Activated CD8-positive, alpha-beta T cell treated with anti-CD3 and anti-CD28 coated beads for 36 hours (primary cell): ENCODE measurements around the gene GPR25. TPM values are rescaled to one million over a fixed set of nuclear protein-coding genes. Genes with fewer than 3 reads are reported as not detected.

ENCODE experiments used
- ATAC-seq: fragments of 200-7000 bp; cut with Tn5 transposase; one replicate; pipeline ENCODE4 v1.10.0; 2021; ENCODE audit warnings: mild to moderate bottlenecking, moderate library complexity
- CTCF ChIA-PET: fragments of 350-600 bp; sonication (Branson Sonifier 250); formaldehyde crosslinking; loops from one replicate; lab custom pipeline; 2021; ENCODE audit warnings: antibody characterized with exemption; lab: Charles Lee
- POLR2A ChIA-PET: fragments of 350-600 bp; sonication (Branson Sonifier 250); formaldehyde crosslinking; loops from one replicate; lab custom pipeline; 2021; ENCODE audit warnings: antibody characterized with exemption; lab: Charles Lee
- DNase-seq: peaks from one replicate; pipeline ENCODE4 v3.0.0-alpha.2; 2020
- H3K27ac Mint-ChIP-seq: one replicate; pipeline ENCODE4 v1.8.0; 2021; ENCODE audit warnings: mild to moderate bottlenecking, mixed read lengths
- H3K27me3 Mint-ChIP-seq: one replicate; pipeline ENCODE4 v1.8.0; 2021; ENCODE audit warnings: mixed read lengths
- H3K36me3 Mint-ChIP-seq: one replicate; pipeline ENCODE4 v1.8.0; 2021; ENCODE audit warnings: low read depth, mixed read lengths
- H3K4me1 Mint-ChIP-seq: one replicate; pipeline ENCODE4 v1.8.0; 2021; ENCODE audit warnings: low read depth, mixed read lengths
- H3K4me3 Mint-ChIP-seq: one replicate; pipeline ENCODE4 v1.8.0; 2021; ENCODE audit warnings: mild to moderate bottlenecking, moderate library complexity, mixed read lengths
- H3K9me3 Mint-ChIP-seq: one replicate; pipeline ENCODE4 v1.8.0; 2021; ENCODE audit warnings: mixed read lengths
- intact Hi-C: fragments of 100-400 bp; cut with micrococcal nuclease; formaldehyde crosslinking; loops from one replicate; pipeline ENCODE4 v1.10.0; 2022
- total RNA-seq, 2 experiments: library from RNA; stranded (reverse); gene quantifications; one replicate each; pipeline ENCODE4 v1.2.3, GENCODE V29; 2021
- TF ChIP-seq, protein P1 (sequence below): fragments of 200-600 bp; IDR thresholded peaks from one replicate; pipeline ENCODE4 v1.8.0; 2022; ENCODE audit warnings: antibody characterized with exemption, mild to moderate bottlenecking

Gene GPR25
- total RNA-seq, 2 experiments from 2014 or later: 0.29 to 0.34 TPM

GRCh38 chr1:200922406-200922805 is 49.6 kb downstream of the GPR25 start:
- Mint-ChIP-seq H3K4me1 (peaks cover 7% of the 10 kb centered on the region), H3K9me3 (no peaks in the 10 kb centered on the region), H3K27ac (no peak overlapping the region), H3K4me3 (no peak overlapping the region), H3K36me3 (no peaks in the 10 kb centered on the region), H3K27me3 (peaks cover 4% of the 10 kb centered on the region)
- ATAC-seq (no peak), DNase-seq (no peak)
- POLR2A ChIA-PET: no interaction called here
- intact Hi-C loops: no loop called here
- TF ChIP-seq, protein P1, sequence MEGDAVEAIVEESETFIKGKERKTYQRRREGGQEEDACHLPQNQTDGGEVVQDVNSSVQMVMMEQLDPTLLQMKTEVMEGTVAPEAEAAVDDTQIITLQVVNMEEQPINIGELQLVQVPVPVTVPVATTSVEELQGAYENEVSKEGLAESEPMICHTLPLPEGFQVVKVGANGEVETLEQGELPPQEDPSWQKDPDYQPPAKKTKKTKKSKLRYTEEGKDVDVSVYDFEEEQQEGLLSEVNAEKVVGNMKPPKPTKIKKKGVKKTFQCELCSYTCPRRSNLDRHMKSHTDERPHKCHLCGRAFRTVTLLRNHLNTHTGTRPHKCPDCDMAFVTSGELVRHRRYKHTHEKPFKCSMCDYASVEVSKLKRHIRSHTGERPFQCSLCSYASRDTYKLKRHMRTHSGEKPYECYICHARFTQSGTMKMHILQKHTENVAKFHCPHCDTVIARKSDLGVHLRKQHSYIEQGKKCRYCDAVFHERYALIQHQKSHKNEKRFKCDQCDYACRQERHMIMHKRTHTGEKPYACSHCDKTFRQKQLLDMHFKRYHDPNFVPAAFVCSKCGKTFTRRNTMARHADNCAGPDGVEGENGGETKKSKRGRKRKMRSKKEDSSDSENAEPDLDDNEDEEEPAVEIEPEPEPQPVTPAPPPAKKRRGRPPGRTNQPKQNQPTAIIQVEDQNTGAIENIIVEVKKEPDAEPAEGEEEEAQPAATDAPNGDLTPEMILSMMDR: no peak
- CTCF ChIA-PET: no interaction called here

DNA sequence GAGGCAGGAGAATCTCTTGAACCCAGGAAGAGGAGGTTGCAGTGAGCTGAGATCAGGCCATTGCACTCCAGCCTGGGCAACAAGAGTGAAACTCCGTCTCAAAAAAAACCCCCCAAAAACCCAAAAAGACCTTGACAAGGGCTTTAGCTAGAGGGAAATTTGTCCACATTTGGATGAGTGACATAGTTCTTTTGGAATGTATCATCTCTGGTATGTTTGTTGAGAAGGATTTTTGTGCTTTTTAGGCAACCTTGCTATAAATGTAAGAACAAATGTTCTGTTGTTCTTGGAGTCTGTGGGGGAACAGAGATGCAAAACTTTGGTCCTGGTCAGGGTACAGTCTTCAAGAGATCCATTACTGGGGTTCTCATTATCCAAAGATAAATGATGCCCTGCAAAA is 50.8 kb downstream of the GPR25 start:
- TF ChIP-seq, protein P1: no peak
- intact Hi-C loops: no loop called here
- Mint-ChIP-seq H3K36me3 (no peaks in the 10 kb centered on the region), H3K27ac (no peak overlapping the region), H3K4me3 (no peak overlapping the region), H3K27me3 (peaks cover 4% of the 10 kb centered on the region), H3K9me3 (no peaks in the 10 kb centered on the region), H3K4me1 (peaks cover 7% of the 10 kb centered on the region)
- ATAC-seq (no peak), DNase-seq (no peak)
- POLR2A ChIA-PET: no interaction called here
- CTCF ChIA-PET: interaction anchor here (1.1 kb wide), 1 partner anchor 35 kb away, joined by 3 read pairs; no protein-coding TSS in a partner anchor

Other genes with a start within 250 kb of the GPR25 start
- 10 to 100 TPM; 22.5 to 23.8 TPM for gene DDX59, start 203.1 kb upstream of the GPR25 start, total RNA-seq
- 1 to 10 TPM; 1.8 to 2.1 TPM for gene CAMSAP2, start 134.1 kb upstream of the GPR25 start, total RNA-seq
- gene INAVA, start 21.9 kb downstream of the GPR25 start, total RNA-seq: not detected
- gene KIF21B, start 150.7 kb downstream of the GPR25 start, total RNA-seq: 10 to 100 TPM; 93.5 to 94.0 TPM
- not detected for gene CACNA1S, start 239.4 kb downstream of the GPR25 start, total RNA-seq